ENCODE results near the gene TFG. TPM values are rescaled to one million over a fixed set of nuclear protein-coding genes. Genes with fewer than 3 reads are reported as not detected.
A peak's percentile ranks its signal among the peaks of the same experiment; 100 is the strongest.

The TFG gene
- total and polyA plus RNA-seq, 2 experiments from 2014 or later: 87.6 to 88.5 TPM

GRCh38 chr3:100753846-100754245 is 44.6 kb downstream of the TFG start:
- H3K27ac Mint-ChIP-seq: peak overlapping the region; percentile 94
- H3K79me2 ChIP-seq (replicated peaks; ENCODE audit: insufficient read depth): no peaks in the 10 kb centered on the region
- H3K4me1 Mint-ChIP-seq: peaks cover 45% of the 10 kb centered on the region
- TF ChIP-seq EZH2 (IDR thresholded peaks at IDR 0.05; ENCODE audit: low read depth, unreplicated experiment) (no peak), NANOG (IDR thresholded peaks at IDR 0.05; ENCODE audit: borderline replicate concordance) (peak; percentile 61; the same call in 1 of the 2 replicates)
- H3K4me3 Mint-ChIP-seq: peak overlapping the region; percentile 39
- H3F3A ChIP-seq (replicated peaks; ENCODE audit: low read depth): no peaks in the 10 kb centered on the region
- H3K27me3 Mint-ChIP-seq (ENCODE audit: insufficient read depth, low read depth, poor library complexity): no peaks in the 10 kb centered on the region
- H3K9me2 ChIP-seq (ENCODE audit: insufficient read depth): no peaks in the 10 kb centered on the region
- H3K36me3 Mint-ChIP-seq (ENCODE audit: low read depth): peaks cover 21% of the 10 kb centered on the region; the same call in 2 of the 3 replicates
- ATAC-seq (peak; percentile 48), DNase-seq (ENCODE audit: low spot score) (peak; percentile 23)
- no peak overlapping the region for H2AFZ ChIP-seq
- H4K20me1 ChIP-seq (replicated peaks; ENCODE audit: insufficient read depth): no peaks in the 10 kb centered on the region
- peak overlapping the region; percentile 72 for H3K27ac ChIP-seq (ENCODE audit: low read depth)
- peaks cover 20% of the 10 kb centered on the region for H3K4me1 ChIP-seq (ENCODE audit: insufficient read depth)
- H3K4me2 ChIP-seq: peak overlapping the region; percentile 71
- no peaks in the 10 kb centered on the region for H3K9me3 Mint-ChIP-seq
- H3K36me3 ChIP-seq (ENCODE audit: insufficient read depth): peaks cover 9% of the 10 kb centered on the region; the same call in 1 of the 2 replicates
- H3K4me3 ChIP-seq: peak overlapping the region; percentile 27
- H3K27me3 ChIP-seq (ENCODE audit: insufficient read depth): no peaks in the 10 kb centered on the region

GRCh38 chr3:100754563-100755334 is 45.5 kb downstream of the TFG start:
- no peak for DNase-seq (ENCODE audit: low spot score)
- no peak for ATAC-seq

More at GRCh38 chr3:100754563-100755334, 45.5 kb downstream of the TFG start:
- no peaks in the 10 kb centered on the region for H3K36me3 ChIP-seq (ENCODE audit: insufficient read depth)
- peak overlapping the region; percentile 71; the same call in 1 of the 2 replicates for H3K4me2 ChIP-seq
- no peaks in the 10 kb centered on the region for H3F3A ChIP-seq (replicated peaks; ENCODE audit: low read depth)
- peak overlapping the region; percentile 7; the same call in 1 of the 2 replicates for H3K27ac ChIP-seq (ENCODE audit: low read depth)
- H3K4me3 ChIP-seq: no peak overlapping the region
- no peaks in the 10 kb centered on the region for H3K9me2 ChIP-seq (ENCODE audit: insufficient read depth)
- no peak overlapping the region for H2AFZ ChIP-seq
- peaks cover 20% of the 10 kb centered on the region for H3K4me1 ChIP-seq (ENCODE audit: insufficient read depth)
- H3K79me2 ChIP-seq (replicated peaks; ENCODE audit: insufficient read depth): no peaks in the 10 kb centered on the region
- Mint-ChIP-seq H3K4me3 (no peak overlapping the region), H3K9me3 (no peaks in the 10 kb centered on the region), H3K36me3 (ENCODE audit: low read depth) (peaks cover 13% of the 10 kb centered on the region; the same call in 2 of the 3 replicates), H3K4me1 (peaks cover 45% of the 10 kb centered on the region), H3K27me3 (ENCODE audit: insufficient read depth, low read depth, poor library complexity) (no peaks in the 10 kb centered on the region), H3K27ac (0 out of 2 replicates have a peak overlapping the region, but pooled peaks have one; percentile 94)
- H4K20me1 ChIP-seq (replicated peaks; ENCODE audit: insufficient read depth): no peaks in the 10 kb centered on the region
- no peaks in the 10 kb centered on the region for H3K27me3 ChIP-seq (ENCODE audit: insufficient read depth)
- TF ChIP-seq CTCF (conservative IDR thresholded peaks at IDR 0.05; ENCODE audit: low read depth in 2 of 2) (no peak), STAT1 (IDR thresholded peaks at IDR 0.05; ENCODE audit: unreplicated experiment) (no peak), NANOG (IDR thresholded peaks at IDR 0.05; ENCODE audit: borderline replicate concordance) (no peak), ZNF462 (CRISPR knock-in tag; IDR thresholded peaks at IDR 0.05) (no peak), ZNF331 (CRISPR knock-in tag; IDR thresholded peaks at IDR 0.05; ENCODE audit: low read depth) (no peak), JUNB (IDR thresholded peaks at IDR 0.05; ENCODE audit: unreplicated experiment) (no peak)
